ENCODE results near the gene ABLIM1. TPM values are rescaled to one million over a fixed set of nuclear protein-coding genes. Genes with fewer than 3 reads are reported as not detected.

ABLIM1 gene
- total RNA-seq, 4 donors from 2014 or later: 152 to 373 (median 209) TPM

DNA sequence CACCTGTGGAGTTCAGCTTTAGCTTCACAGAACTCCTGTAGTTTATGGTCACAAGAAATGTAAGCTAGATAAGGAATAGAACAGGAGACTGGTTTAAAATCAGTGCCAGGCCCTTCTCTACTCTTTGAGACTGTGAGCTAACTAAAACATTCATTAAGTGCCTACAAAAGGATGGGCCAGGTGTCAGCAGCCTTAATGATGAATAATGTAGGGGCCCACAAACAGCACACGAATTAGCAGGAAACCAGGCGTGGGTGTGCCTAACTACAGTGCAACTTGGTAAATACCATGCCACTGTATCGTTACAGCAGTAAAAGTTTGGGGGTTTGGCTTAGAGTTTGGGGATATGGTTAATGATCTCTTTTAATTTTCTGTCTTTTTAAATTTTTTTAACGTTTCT is 6.1 kb upstream of the ABLIM1 start:
- peak overlapping the region in 1 of 4 donors; percentile 7 for H3K27ac ChIP-seq
- WGBS, 2 donors: 85 to 93% methylated on average over 4 of the region's 4 CpGs
- H3K36me3 ChIP-seq: no peaks in the 10 kb centered on the region
- TF ChIP-seq POLR2A (IDR thresholded peaks at IDR 0.05) (no peak), EP300 (IDR thresholded peaks at IDR 0.05) (no peak)
- TF ChIP-seq, protein P1, sequence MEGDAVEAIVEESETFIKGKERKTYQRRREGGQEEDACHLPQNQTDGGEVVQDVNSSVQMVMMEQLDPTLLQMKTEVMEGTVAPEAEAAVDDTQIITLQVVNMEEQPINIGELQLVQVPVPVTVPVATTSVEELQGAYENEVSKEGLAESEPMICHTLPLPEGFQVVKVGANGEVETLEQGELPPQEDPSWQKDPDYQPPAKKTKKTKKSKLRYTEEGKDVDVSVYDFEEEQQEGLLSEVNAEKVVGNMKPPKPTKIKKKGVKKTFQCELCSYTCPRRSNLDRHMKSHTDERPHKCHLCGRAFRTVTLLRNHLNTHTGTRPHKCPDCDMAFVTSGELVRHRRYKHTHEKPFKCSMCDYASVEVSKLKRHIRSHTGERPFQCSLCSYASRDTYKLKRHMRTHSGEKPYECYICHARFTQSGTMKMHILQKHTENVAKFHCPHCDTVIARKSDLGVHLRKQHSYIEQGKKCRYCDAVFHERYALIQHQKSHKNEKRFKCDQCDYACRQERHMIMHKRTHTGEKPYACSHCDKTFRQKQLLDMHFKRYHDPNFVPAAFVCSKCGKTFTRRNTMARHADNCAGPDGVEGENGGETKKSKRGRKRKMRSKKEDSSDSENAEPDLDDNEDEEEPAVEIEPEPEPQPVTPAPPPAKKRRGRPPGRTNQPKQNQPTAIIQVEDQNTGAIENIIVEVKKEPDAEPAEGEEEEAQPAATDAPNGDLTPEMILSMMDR (IDR thresholded peaks at IDR 0.05): no peak
- H3K4me3 ChIP-seq: no peak overlapping the region
- H3K27me3 ChIP-seq: no peaks in the 10 kb centered on the region
- H3K9me3 ChIP-seq: peaks cover 0 to 6% (median 0%) of the 10 kb centered on the region in 4 donors
- H3K4me1 ChIP-seq: peaks cover 0 to 15% (median 11%) of the 10 kb centered on the region in 4 donors
- DNase-seq (ENCODE audit: low spot score in 2 of 2): no peak

DNA sequence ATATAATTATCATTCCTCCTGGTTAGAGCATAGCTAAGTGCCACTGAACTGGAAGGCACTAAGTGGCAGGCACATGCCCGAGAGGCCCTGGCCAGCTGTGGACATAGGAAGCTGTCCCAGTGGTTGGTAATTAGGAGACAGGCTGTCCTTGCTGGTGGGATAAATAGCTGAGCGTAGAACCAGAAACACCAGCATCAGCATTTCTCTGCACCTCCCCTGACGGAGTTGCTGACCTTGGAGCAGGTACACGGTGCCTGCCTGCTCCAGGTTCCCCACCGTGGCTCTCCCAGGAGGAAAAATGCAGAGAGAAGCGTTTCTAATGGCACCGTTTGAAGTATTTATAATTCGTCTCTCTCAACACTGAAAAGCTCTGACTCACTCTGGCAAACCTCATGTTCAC is 5.6 kb upstream of the ABLIM1 start:
- peak overlapping the region in 1 of 4 donors; percentile 7 for H3K27ac ChIP-seq
- H3K27me3 ChIP-seq: no peaks in the 10 kb centered on the region
- H3K36me3 ChIP-seq: no peaks in the 10 kb centered on the region
- H3K4me3 ChIP-seq: no peak overlapping the region
- H3K4me1 ChIP-seq: peaks cover 0 to 15% (median 11%) of the 10 kb centered on the region in 4 donors
- peaks cover 0 to 6% (median 0%) of the 10 kb centered on the region in 4 donors for H3K9me3 ChIP-seq
- no peak for DNase-seq (ENCODE audit: low spot score in 2 of 2)
- WGBS, 2 donors: 62 to 77% methylated on average over 8 of the region's 8 CpGs
- TF ChIP-seq EP300 (IDR thresholded peaks at IDR 0.05) (no peak), POLR2A (IDR thresholded peaks at IDR 0.05) (no peak)
- TF ChIP-seq, protein P1 (IDR thresholded peaks at IDR 0.05): no peak

DNA sequence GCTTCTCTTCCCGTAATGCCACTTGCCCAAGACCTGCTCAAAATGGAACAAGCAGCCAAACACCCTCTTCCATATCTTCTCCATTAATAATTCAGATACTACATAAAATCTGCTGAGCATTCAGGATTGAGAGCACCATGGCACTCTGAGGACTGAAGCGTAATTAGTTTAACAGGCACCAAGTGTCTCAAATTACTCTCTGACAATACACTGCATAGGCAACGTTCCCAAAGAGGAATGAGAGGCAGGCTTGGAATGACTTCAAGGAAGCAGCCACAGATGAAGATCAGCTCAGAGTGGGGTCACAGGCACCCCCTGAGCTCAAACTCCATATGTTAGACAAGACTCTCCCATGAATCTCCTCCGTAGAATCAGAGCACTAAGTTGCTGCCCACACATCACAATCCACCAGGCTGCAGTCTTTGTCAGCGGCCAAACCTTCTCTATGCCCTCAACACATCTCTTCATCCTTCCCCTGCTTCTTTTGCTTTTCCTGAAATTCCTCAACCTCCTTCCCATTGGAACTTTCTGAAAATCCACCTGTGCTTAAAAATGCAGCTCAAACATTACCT is 4.7 kb upstream of the ABLIM1 start:
- Histone ChIP-seq H3K9me3 (peaks cover 0 to 6% (median 0%) of the 10 kb centered on the region in 4 donors), H3K27ac (no peak overlapping the region), H3K4me3 (no peak overlapping the region), H3K4me1 (peaks cover 0 to 15% (median 11%) of the 10 kb centered on the region in 4 donors), H3K27me3 (no peaks in the 10 kb centered on the region), H3K36me3 (no peaks in the 10 kb centered on the region)
- TF ChIP-seq EP300 (IDR thresholded peaks at IDR 0.05) (no peak), POLR2A (IDR thresholded peaks at IDR 0.05) (no peak)
- TF ChIP-seq, protein P1 (IDR thresholded peaks at IDR 0.05): no peak
- 71 to 86% methylated on average over 5 of the region's 5 CpGs for WGBS, 2 donors
- DNase-seq (ENCODE audit: low spot score in 2 of 2): no peak

DNA sequence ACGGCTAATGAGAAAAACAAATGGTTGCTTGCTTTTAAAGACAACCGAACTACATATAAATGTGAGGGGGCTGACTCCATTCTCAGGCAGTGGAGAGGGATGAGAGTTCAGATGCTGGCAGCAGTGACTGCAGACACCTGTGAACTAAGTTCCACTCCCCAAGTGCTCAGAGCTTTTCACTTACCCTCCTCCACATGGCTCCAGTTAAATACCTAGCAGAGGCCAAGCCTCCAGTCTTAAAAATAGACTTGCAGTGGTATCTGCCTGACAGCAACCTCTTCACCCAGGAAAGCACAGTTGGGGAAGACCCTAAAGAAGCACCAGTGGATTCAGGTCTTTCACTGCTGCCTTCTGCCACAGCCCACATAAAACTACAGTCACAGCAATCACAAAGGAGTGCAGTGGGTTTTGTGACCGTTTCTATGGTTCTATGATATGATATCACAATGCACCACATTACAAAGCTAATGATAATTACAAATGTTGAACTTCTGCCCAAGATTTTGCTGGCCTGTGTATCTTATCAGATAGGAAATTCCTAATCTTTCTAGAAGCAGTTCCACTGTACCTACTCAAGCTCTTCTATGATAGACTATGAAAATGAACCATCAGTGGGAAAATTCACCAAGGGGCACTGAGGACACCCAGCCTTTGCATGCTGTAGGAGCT is 3.3 kb upstream of the ABLIM1 start:
- WGBS, 2 donors: 88 to 89% methylated on average over 3 of the region's 3 CpGs
- DNase-seq (ENCODE audit: low spot score in 2 of 2): no peak
- Histone ChIP-seq H3K27ac (no peak overlapping the region), H3K27me3 (no peaks in the 10 kb centered on the region), H3K36me3 (no peaks in the 10 kb centered on the region), H3K4me1 (peaks cover 0 to 15% (median 10%) of the 10 kb centered on the region in 4 donors), H3K9me3 (peaks cover 0 to 6% (median 0%) of the 10 kb centered on the region in 4 donors), H3K4me3 (no peak overlapping the region)
- no peak for TF ChIP-seq POLR2A (IDR thresholded peaks at IDR 0.05)
- TF ChIP-seq EP300 (IDR thresholded peaks at IDR 0.05): no peak
- TF ChIP-seq, protein P1 (IDR thresholded peaks at IDR 0.05): no peak

DNA sequence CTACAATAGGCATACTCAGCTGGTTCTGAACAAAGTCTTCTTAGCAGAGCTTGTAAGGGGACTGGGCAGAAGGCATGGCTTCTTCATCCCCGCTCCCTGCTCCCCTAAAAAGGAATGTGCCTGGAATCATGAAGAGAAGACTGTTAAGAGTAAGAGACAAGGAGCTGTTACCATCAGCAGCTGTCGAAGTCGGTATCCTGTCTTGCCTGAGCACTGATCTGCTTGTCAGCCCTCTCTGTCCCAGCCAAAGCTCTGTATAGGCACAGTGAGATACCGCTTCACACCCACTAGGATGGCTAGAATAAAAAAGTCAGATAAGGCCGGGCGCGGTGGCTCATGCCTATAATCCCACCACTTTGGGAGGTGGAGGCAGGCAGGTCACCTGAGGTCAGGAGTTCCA is 2.4 kb downstream of the ABLIM1 start:
- no peak for TF ChIP-seq POLR2A (IDR thresholded peaks at IDR 0.05)
- no peak for TF ChIP-seq EP300 (IDR thresholded peaks at IDR 0.05)
- TF ChIP-seq, protein P1 (IDR thresholded peaks at IDR 0.05): no peak
- no peak overlapping the region for H3K27ac ChIP-seq
- DNase-seq (ENCODE audit: low spot score in 2 of 2): no peak
- peaks cover 0 to 4% (median 0%) of the 10 kb centered on the region in 4 donors for H3K4me1 ChIP-seq
- no peak overlapping the region for H3K4me3 ChIP-seq
- 92 to 98% methylated on average over 7 of the region's 7 CpGs for WGBS, 2 donors
- no peaks in the 10 kb centered on the region for H3K27me3 ChIP-seq
- H3K9me3 ChIP-seq: no peaks in the 10 kb centered on the region
- no peaks in the 10 kb centered on the region for H3K36me3 ChIP-seq
